ENCODE measurements around the gene CNNM2.

- no peak for TF ChIP-seq POLR2A (IDR thresholded peaks at IDR 0.05)
- TF ChIP-seq, protein P1, sequence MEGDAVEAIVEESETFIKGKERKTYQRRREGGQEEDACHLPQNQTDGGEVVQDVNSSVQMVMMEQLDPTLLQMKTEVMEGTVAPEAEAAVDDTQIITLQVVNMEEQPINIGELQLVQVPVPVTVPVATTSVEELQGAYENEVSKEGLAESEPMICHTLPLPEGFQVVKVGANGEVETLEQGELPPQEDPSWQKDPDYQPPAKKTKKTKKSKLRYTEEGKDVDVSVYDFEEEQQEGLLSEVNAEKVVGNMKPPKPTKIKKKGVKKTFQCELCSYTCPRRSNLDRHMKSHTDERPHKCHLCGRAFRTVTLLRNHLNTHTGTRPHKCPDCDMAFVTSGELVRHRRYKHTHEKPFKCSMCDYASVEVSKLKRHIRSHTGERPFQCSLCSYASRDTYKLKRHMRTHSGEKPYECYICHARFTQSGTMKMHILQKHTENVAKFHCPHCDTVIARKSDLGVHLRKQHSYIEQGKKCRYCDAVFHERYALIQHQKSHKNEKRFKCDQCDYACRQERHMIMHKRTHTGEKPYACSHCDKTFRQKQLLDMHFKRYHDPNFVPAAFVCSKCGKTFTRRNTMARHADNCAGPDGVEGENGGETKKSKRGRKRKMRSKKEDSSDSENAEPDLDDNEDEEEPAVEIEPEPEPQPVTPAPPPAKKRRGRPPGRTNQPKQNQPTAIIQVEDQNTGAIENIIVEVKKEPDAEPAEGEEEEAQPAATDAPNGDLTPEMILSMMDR (IDR thresholded peaks at IDR 0.05): no peak
- TF ChIP-seq EP300 (IDR thresholded peaks at IDR 0.05): no peak
These were observed 28.9 kb downstream of the CNNM2 start for GRCh38 chr10:102946992-102947391.
